ENCODE data around the gene VPS13A. TPM values are rescaled to one million over a fixed set of nuclear protein-coding genes. Genes with fewer than 3 reads are reported as not detected.

Gene VPS13A
- total RNA-seq, 1 experiment from 2014 or later = 31.5 TPM

DNA sequence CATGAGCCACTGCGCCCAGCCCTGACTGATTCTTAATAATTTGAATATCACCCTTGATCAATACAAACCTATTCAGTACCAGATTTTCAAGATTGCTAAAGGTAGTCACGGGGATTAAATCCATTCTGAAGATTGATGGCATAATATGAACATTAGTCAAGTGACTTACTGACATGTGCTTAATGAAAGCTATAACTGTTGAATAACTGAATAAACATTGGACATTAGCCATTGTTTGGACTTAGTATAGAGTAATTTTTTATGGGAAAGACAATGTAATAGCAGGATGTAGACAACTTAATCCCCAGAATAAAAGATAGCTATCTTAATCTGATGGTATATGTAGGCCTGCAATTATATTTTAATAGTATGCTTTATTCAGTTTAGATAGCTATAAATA, 35.0 kb upstream of the VPS13A start (continued):
- TF ChIP-seq, protein P1, sequence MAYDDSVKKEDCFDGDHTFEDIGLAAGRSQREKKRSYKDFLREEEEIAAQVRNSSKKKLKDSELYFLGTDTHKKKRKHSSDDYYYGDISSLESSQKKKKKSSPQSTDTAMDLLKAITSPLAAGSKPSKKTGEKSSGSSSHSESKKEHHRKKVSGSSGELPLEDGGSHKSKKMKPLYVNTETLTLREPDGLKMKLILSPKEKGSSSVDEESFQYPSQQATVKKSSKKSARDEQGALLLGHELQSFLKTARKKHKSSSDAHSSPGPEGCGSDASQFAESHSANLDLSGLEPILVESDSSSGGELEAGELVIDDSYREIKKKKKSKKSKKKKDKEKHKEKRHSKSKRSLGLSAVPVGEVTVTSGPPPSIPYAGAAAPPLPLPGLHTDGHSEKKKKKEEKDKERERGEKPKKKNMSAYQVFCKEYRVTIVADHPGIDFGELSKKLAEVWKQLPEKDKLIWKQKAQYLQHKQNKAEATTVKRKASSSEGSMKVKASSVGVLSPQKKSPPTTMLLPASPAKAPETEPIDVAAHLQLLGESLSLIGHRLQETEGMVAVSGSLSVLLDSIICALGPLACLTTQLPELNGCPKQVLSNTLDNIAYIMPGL (CRISPR knock-in tag; IDR thresholded peaks at IDR 0.05) = no peak
- no peak for TF ChIP-seq ZNF138 (CRISPR knock-in tag; conservative IDR thresholded peaks at IDR 0.05)
- no peak for TF ChIP-seq ETV6 (CRISPR knock-in tag; IDR thresholded peaks at IDR 0.05)
- TF ChIP-seq JUN (CRISPR knock-in tag; IDR thresholded peaks at IDR 0.05) = no peak

DNA sequence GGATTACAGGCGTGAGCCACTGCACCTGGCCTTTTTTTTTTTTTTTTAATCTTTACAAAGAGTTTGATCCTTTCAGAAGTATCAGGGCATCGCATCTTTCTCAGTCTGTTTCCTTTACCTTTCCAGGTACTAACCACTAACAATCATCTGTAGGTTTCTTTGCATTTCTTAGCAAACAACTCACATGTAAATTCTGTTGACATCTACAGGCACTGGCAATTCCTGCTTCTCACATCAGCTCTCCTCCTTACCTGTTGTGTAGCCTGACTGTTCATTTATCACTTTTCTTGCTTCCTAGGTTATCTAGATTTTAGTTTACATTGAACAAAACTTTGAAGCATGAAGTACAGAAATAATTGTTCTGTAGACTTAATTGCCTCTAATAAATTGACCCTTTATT, 27.5 kb upstream of the VPS13A start:
- ATAC-seq = peak; percentile 63
- Mint-ChIP-seq H3K36me3 (no peaks in the 10 kb centered on the region), H3K27ac (no peak overlapping the region), H3K9me3 (0 out of 2 replicates have a peak, but pooled peaks cover 3% of the 10 kb centered on the region), H3K4me1 (peaks cover 14% of the 10 kb centered on the region), H3K4me3 (no peak overlapping the region), H3K27me3 (ENCODE audit: low read depth) (peaks cover 4% of the 10 kb centered on the region; the same call in 1 of the 2 replicates)
- TF ChIP-seq, protein P2, sequence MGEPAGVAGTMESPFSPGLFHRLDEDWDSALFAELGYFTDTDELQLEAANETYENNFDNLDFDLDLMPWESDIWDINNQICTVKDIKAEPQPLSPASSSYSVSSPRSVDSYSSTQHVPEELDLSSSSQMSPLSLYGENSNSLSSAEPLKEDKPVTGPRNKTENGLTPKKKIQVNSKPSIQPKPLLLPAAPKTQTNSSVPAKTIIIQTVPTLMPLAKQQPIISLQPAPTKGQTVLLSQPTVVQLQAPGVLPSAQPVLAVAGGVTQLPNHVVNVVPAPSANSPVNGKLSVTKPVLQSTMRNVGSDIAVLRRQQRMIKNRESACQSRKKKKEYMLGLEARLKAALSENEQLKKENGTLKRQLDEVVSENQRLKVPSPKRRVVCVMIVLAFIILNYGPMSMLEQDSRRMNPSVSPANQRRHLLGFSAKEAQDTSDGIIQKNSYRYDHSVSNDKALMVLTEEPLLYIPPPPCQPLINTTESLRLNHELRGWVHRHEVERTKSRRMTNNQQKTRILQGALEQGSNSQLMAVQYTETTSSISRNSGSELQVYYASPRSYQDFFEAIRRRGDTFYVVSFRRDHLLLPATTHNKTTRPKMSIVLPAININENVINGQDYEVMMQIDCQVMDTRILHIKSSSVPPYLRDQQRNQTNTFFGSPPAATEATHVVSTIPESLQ (CRISPR knock-in tag; IDR thresholded peaks at IDR 0.05) = no peak
- TF ChIP-seq, protein P3, sequence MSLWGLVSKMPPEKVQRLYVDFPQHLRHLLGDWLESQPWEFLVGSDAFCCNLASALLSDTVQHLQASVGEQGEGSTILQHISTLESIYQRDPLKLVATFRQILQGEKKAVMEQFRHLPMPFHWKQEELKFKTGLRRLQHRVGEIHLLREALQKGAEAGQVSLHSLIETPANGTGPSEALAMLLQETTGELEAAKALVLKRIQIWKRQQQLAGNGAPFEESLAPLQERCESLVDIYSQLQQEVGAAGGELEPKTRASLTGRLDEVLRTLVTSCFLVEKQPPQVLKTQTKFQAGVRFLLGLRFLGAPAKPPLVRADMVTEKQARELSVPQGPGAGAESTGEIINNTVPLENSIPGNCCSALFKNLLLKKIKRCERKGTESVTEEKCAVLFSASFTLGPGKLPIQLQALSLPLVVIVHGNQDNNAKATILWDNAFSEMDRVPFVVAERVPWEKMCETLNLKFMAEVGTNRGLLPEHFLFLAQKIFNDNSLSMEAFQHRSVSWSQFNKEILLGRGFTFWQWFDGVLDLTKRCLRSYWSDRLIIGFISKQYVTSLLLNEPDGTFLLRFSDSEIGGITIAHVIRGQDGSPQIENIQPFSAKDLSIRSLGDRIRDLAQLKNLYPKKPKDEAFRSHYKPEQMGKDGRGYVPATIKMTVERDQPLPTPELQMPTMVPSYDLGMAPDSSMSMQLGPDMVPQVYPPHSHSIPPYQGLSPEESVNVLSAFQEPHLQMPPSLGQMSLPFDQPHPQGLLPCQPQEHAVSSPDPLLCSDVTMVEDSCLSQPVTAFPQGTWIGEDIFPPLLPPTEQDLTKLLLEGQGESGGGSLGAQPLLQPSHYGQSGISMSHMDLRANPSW (CRISPR knock-in tag; conservative IDR thresholded peaks at IDR 0.05; ENCODE audit: low read depth) = no peak
- POLR2A ChIA-PET = interaction anchor here (1.0 kb wide), 1 partner anchor 121 kb away, joined by 3 read pairs; no protein-coding TSS in a partner anchor
- DNase-seq (ENCODE audit: low spot score) = no peak
- CTCF ChIA-PET = interaction anchor here (0.8 to 5.1 kb wide), 5 partner anchors 13 to 133 kb away, joined by 5 to 85 read pairs (median 11); partner anchors contain the start of gene FOXB2

DNA sequence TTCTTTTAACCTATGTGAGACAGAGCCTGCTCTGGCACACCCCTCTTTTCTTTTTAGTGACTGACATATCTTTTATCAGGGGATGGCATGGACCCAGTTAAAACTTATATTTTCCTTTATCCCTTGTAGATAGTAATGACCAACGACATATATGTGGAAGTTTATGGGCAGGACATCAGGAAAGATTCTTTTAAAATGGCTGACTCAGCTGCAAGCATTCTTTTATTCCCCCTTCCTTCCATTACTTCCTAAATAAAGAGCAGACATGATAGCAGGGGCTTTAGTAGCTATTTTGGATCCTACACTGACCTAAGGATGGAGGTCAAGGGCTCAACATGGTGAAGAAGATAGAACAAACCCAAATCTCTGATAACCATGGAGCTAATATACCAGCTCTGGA, 25.0 kb upstream of the VPS13A start:
- CTCF ChIA-PET = interaction anchor here (1.8 to 5.1 kb wide), 3 partner anchors 15 to 135 kb away, joined by 4 to 85 read pairs (median 34); partner anchors contain the start of gene FOXB2

DNA sequence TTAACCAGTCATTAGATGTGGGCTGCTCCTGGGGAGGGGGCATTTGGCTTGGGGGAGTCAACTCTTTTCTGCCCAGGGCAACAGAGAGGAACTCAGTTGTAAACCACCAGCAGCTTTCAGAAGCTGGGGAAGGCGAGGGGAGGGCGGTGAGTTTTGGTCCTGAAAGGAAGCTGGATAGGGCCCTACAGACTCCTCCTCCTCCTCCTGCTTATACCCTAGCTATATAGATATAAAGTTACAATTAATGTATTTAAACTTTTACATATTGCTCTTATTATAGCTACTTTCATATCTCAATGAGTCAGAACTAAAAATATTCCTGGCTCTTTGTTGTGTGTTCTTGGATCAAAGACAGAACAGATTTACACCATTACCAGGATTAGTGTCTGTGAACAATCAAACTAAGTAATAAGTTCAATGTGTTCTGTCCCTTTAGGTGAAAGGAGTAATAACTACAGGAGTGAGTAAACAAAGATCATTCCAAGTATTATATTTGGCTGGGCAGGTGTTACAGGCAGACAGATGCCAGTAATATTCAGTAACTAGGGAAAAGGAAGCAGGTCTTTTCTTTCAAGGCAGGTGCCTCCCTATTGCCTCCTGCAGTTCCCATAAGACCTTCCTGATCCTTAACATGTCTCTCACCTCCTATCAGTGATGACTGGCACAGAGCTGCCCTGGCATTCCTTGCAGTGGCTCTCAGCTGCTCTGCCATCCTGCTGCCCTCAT, 20.5 kb upstream of the VPS13A start:
- no peak overlapping the region for H3K27ac Mint-ChIP-seq
- CTCF ChIA-PET = interaction anchor here (0.5 to 1.6 kb wide), 4 partner anchors 11 to 147 kb away, joined by 3 to 7 read pairs (median 5); no protein-coding TSS in a partner anchor
- DNase-seq (ENCODE audit: low spot score) = no peak
- no peaks in the 10 kb centered on the region for H3K9me3 Mint-ChIP-seq
- H3K4me1 Mint-ChIP-seq = no peaks in the 10 kb centered on the region
- H3K36me3 Mint-ChIP-seq = no peaks in the 10 kb centered on the region
- no peaks in the 10 kb centered on the region for H3K27me3 Mint-ChIP-seq (ENCODE audit: low read depth)
- H3K4me3 Mint-ChIP-seq = no peak overlapping the region
- POLR2A ChIA-PET = no interaction called here
- no peak for ATAC-seq
- TF ChIP-seq, protein P4, sequence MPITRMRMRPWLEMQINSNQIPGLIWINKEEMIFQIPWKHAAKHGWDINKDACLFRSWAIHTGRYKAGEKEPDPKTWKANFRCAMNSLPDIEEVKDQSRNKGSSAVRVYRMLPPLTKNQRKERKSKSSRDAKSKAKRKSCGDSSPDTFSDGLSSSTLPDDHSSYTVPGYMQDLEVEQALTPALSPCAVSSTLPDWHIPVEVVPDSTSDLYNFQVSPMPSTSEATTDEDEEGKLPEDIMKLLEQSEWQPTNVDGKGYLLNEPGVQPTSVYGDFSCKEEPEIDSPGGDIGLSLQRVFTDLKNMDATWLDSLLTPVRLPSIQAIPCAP (CRISPR knock-in tag; IDR thresholded peaks at IDR 0.05) = no peak
- TF ChIP-seq, protein P5, sequence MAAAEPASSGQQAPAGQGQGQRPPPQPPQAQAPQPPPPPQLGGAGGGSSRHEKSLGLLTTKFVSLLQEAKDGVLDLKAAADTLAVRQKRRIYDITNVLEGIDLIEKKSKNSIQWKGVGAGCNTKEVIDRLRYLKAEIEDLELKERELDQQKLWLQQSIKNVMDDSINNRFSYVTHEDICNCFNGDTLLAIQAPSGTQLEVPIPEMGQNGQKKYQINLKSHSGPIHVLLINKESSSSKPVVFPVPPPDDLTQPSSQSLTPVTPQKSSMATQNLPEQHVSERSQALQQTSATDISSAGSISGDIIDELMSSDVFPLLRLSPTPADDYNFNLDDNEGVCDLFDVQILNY (CRISPR knock-in tag; IDR thresholded peaks at IDR 0.05) = no peak
- TF ChIP-seq, protein P6, sequence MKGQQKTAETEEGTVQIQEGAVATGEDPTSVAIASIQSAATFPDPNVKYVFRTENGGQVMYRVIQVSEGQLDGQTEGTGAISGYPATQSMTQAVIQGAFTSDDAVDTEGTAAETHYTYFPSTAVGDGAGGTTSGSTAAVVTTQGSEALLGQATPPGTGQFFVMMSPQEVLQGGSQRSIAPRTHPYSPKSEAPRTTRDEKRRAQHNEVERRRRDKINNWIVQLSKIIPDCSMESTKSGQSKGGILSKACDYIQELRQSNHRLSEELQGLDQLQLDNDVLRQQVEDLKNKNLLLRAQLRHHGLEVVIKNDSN (CRISPR knock-in tag; IDR thresholded peaks at IDR 0.05) = no peak
- TF ChIP-seq ESRRA (CRISPR knock-in tag; IDR thresholded peaks at IDR 0.05; ENCODE audit: borderline replicate concordance) = no peak
- TF ChIP-seq, protein P2 (CRISPR knock-in tag; IDR thresholded peaks at IDR 0.05) = no peak

More for the DNA sequence above, 25.0 kb upstream of the VPS13A start:
- peaks cover 4% of the 10 kb centered on the region; the same call in 1 of the 2 replicates for H3K27me3 Mint-ChIP-seq (ENCODE audit: low read depth)
- no peak for ATAC-seq
- H3K4me1 Mint-ChIP-seq = peaks cover 14% of the 10 kb centered on the region
- POLR2A ChIA-PET = no interaction called here
- no peak overlapping the region for H3K27ac Mint-ChIP-seq
- H3K9me3 Mint-ChIP-seq = 0 out of 2 replicates have a peak, but pooled peaks cover 3% of the 10 kb centered on the region
- no peak overlapping the region for H3K4me3 Mint-ChIP-seq
- H3K36me3 Mint-ChIP-seq = no peaks in the 10 kb centered on the region
- no peak for DNase-seq (ENCODE audit: low spot score)
- TF ChIP-seq PRRX2 (CRISPR knock-in tag; IDR thresholded peaks at IDR 0.05) (no peak), ZNF671 (CRISPR knock-in tag; IDR thresholded peaks at IDR 0.05) (no peak), TEAD4 (CRISPR knock-in tag; IDR thresholded peaks at IDR 0.05) (no peak), ETV6 (CRISPR knock-in tag; IDR thresholded peaks at IDR 0.05) (no peak)
- TF ChIP-seq, protein P7, sequence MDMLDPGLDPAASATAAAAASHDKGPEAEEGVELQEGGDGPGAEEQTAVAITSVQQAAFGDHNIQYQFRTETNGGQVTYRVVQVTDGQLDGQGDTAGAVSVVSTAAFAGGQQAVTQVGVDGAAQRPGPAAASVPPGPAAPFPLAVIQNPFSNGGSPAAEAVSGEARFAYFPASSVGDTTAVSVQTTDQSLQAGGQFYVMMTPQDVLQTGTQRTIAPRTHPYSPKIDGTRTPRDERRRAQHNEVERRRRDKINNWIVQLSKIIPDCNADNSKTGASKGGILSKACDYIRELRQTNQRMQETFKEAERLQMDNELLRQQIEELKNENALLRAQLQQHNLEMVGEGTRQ (CRISPR knock-in tag; IDR thresholded peaks at IDR 0.05) = no peak
- TF ChIP-seq, protein P8, sequence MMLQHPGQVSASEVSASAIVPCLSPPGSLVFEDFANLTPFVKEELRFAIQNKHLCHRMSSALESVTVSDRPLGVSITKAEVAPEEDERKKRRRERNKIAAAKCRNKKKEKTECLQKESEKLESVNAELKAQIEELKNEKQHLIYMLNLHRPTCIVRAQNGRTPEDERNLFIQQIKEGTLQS (CRISPR knock-in tag; conservative IDR thresholded peaks at IDR 0.05) = no peak

All from WTC11 (cell line).